ENCODE data around the gene GDI2.
"Not testable (repeated sequence)": the region's sequence is repeated elsewhere in the genome, so short reads cannot be mapped to it uniquely, and the experiment has no call there.

Gene GDI2

DNA sequence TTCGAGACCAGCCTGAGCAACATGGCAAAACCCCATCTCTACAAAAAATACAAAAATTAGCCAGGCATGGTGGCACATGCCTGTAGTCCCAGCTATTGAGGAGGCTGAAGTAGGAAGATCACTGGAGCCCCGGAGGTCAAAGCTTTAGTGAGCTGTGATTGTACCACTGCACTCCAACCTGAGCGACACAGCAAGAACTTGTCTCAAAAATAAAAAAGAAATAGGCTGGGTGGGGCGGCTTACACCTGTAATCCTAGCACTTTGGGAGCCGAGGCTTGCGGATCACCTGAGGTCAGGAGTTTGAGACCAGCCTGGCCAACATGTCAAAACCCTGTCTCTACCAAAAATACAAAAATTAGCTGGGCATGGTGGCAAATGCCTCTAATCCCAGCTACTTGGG lies 13.3 kb upstream of the GDI2 start:
- DNase-seq = not testable (repeated sequence)

DNA sequence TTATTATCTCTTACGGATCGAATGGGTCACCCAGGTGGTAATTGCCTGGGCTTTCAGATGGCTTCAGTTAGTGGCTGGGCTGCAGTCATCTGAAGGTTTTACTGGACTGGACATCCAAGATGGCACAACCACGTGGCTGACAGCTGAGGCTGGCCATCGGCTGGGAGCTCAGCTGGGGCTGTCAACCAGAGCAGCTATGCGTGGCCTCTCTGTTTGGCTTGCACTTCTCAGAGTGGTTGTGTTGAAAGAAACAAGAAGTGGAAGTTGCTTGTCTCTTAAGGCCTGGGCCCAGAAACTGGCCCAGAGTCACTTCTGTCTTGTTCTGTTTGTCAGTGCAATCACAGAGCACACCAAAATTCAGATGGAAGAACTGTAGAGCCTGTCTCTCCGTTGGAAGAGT lies 5.7 kb upstream of the GDI2 start:
- DNase-seq = no peak

DNA sequence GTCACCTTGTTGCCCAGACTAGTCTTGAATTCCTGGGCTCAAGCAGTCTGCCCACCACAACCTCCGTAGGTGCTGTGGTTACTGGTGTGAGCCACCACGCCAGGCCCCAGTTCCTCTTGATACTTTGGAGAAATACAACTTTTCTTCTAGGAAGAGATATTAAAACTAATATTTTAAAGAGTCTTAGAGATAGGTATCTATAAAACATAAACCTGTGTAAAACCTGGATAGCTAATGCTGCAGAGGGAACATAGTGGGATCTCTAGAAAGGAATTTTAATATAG lies 4.8 kb upstream of the GDI2 start:
- DNase-seq = no peak

DNA sequence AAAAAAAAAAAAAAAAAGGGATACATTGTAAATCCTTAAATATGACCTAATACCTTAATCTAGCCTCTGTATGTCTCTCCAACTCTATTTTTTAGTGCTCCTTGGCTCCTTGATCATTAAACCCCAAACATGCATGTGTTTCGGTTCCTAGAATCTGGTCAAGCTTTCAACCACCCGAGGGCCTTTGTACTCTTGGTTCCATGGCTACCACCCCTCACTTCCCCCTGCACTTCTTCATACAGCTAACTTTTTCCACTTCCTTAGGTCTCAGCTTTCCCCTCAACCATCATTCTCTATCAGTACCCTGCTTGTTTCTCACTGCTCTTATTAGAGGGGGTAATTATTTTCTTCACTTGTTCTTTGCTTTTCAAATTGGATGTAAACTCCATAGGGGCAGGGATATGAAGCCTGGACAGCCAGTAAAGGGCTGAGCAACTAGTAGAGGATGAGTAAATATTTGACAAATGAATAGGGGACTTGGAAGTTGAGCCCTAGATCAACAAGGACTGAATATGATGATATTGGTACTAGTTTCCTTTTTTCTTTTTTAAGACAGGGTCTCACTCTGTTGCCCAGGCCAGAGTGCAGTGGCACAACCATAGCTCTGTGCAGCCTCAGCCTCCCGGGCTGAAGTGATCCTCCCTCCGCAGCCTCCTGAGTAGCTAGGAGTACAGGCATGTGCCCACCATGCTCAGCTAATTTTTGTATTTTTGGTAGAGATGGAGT lies 4.3 kb upstream of the GDI2 start:
- DNase-seq = no peak

DNA sequence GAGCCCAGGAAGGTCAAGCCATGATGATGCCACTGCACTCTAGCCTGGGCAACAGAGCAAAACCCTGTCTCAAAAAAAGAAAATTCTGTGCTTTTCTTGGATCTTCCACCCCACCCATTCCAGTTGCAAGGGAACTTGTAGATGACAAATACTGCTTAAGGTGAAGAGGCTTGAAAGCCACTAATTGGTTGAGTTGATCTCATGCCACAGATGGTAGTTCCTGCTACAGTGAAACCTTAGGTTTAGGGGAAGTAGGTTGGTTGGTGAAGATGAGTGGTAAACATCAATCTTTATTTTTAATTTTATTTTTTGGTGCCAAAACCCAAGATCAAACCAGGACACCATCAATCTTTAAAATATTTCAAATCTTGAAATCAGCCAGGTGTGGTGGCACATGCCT lies 2.9 kb upstream of the GDI2 start:
- DNase-seq = no peak

DNA sequence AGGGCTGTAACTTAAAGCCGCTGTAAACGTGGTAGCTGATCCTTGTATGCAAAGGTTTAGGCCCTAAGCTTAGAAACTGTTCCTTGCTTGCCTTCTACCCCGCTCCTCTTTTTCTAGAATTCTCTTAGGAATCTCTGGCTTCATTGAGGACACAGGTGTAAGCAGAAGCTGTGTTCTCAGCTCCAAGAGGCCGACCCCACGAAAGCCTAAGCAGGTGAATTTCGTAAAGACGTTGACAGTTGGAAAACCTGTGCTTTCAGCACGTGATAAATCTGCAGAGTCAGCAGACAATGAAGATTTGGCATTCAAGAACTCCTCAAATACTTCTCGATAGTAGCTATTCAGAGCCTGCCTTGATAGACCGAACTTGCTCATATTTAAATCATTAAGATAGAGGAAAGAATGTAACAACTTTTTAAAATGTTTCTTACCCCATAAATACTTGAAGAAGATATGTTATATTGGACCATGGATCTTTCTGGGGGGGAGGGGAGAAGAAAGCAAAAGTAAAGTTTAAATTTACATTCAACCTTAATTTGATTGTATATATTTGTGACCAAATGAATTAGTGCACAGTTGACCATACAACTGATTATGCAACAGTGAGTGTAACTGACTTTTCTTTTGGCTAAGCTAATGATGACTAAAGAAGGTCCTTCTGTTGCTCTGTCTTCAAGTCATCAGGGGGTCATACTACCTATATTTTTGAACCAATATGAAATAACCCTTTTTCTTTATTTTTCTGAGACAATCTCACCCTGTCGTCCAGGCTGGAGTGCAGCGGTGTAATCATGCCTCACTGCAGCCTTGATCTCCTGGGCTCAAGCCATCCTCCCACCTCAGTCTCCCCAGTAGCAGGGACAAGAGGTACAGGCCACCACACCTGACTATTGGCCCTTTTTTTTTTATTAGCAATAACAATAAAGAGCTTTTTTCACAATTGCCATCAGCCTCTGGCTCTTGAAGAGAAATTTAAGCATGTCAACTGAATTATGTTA lies 1.2 kb upstream of the GDI2 start:
- DNase-seq = no peak

DNA sequence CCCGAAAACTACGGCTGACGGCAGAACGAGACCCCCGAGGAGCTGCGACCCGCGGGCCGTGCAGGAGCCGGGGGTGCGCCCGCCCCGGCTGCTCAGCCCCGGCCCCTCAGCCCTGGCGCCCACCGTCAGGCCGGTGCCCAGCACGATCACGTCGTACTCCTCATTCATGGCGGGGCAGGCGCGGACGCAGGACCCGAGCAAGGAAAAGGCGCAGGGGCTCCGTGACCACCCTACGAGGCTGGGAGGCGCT lies 218 bp downstream of the GDI2 start:
- no peak for DNase-seq

DNA sequence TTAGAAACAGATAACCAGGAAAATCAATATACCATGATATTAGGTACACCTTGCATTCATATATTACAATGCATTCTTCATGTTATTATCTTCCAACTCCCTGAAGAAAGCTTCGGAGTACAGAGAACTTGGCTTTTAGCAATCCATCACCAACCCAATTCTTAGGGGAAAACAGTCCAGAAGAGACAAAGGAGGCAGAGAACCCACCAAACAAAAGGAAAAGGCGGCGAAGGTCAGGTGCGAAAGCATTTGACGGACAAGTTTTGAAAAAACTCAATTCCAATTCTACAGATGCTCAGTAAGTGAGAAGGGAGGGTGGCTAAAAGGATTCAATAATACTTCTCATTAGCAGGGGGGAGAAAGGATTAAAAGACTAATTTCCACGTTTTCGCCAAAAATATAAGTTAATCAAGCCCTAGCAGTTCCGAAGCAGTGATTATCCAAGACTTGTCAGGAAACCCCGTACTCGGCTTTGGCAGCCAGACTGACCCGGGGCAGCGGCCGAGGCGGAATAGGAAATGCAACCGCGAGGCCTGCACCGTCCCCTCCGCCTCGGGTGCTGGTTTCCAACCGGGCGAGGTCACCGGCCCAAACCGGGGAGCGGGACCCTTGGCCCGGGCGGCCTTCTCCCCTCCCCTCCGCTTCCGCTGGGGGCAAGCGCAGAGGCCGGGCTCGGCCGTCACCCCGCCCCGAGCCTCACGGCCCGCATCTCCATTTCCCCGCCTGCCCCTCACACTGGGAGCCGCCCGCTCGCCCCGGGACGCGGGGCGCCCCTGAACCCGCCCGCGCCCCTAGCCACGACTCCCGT lies 747 bp downstream of the GDI2 start:
- DNase-seq = no peak

DNA sequence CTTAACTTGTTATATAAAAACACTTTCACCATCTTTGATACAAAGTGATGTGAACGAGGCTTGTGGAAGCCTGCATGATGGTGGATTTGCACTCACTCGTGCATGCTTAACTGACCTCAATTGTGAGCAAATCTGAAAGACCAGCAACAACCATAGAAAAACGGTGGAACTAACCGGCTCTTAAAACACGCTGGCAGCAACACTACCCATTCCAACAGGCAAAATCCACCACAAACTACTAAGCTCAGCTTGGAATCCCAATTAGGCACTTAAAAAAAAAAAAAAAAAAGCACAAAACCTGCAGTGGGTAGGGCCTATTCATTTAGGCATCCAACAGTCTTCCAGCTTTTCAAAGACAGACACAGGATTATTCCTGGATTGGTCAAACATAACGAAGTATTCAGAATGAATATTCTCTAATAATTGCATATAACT lies 1.8 kb downstream of the GDI2 start:
- DNase-seq = no peak

DNA sequence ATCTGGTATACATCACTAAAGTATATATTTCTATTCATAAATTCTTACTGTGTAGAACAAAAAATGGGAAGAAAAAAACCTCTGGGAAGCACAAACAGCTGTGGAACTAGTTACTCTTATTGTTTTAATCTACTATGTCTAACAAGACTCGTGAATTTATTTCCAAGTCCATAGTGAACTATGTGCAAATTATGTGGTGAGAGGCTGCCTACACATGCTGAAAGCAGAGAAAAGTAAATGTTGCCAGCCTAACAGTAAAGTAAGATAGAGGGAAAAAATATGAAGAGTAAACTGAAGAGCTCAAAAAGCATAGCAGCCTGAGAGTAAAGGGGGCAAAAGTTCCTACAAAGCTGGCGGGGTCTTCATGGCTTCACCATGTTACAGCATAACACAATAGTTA lies 3.0 kb downstream of the GDI2 start:
- DNase-seq = no peak

DNA sequence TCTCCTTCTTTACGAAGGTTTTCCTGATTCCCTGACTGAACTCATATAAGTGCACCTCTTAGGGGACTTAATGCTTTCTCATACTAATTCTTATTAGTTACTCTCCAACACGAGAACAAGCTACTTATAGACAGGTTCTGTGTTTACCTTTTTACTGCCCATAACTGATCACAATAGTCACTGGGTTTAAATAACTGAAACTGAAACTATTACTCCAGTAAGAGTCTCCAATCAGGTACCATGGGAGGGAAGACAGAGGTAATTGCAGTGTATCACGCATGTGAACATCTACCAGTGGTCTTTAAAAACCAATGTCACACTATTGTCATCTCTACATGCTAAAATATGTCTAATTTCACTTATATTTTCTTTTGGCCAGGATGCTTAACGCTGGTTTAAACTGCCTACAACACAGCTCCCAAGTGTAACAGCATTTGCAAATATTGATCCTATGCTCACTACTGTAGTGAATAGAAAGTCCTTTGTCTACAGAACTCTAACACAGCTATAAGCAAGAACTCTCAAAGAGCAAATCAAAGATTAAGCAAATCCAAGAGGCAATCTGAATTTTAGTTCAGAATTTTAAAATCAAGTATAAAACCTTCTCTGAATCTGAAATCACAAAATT lies 3.6 kb downstream of the GDI2 start:
- no peak for DNase-seq

DNA sequence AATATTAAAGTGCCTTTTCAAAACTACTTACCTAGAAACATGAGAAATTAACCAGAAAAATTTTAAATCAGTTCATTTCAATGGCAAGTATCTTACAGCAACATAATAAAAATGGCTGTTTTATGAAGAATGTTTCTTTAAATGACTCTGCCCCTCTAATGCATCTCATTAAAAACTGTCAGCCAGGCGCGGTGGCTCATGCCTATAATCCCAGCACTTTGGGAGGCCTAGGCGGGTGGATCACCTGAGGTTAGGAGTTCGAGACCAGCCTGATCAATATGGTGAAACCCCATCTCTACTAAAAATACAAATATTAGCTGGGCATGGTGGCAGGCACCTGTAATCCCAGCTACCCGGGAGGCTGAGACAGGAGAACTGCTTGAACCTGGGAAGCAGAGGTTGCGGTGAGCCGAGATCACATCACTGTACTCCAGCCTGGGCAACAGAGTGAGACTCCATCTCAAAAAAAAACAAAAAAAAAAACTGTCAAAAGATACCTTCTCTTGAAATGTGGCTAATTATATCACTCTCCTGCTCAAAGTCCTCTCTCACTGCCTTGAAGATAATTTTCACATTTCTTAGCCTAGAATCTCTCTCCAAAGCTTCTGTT lies 4.3 kb downstream of the GDI2 start:
- DNase-seq = not testable (repeated sequence)

DNA sequence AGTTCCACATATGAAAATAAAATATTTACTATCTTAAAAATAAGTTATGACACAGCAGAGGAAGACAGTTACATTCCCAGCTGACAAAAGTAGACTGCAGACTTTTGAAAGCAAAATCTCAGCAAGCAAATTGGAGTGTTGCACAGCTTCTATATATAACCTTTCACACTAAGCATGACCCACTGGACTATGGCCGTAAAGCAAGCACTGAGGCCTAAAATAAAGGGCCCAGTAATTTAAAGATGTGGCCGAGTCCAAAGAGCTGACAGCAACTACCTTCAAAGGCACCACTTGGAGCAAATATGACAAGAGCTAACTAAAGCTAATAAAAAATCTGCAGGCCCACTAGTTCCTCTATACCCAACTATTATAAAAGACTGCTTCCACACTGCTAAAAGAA lies 6.5 kb downstream of the GDI2 start:
- DNase-seq = no peak

DNA sequence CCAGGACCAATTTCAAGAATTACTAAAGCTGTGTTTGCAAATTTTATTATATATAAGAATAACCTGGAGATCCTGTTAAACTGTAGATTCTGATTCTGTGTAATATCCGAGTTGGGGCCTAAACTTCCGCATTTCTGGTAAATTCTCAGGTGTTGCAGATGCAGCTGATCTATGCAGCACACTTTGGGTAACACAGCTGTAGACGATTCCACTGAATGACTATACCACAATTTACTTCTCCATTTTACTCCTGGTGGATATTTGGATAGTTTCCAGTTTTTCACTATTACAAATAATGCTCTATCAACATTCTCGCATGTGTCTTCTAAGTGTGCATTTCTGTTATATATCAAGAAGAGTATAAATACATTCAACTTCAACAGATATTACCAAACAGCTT lies 7.5 kb downstream of the GDI2 start:
- DNase-seq = no peak

DNA sequence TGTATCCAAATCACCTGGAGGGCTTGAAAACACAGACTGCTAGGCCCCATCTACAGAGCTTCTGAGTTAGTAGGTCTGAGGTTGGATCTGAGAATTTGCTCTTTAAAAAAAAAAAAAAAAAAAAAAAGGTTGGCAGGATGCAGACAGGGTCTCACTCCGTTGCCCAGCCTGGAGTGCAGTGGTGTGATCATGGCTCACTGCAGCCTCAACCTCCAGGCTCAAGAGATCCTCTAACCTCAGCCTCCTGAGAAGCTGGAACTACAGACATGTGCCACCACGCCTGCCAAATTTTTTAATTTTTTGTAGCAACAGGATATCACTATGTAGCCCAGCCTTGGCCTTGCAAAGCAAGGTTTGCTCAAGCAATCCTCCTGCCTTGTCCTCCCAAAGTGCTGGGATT lies 8.0 kb downstream of the GDI2 start:
- DNase-seq = no peak

DNA sequence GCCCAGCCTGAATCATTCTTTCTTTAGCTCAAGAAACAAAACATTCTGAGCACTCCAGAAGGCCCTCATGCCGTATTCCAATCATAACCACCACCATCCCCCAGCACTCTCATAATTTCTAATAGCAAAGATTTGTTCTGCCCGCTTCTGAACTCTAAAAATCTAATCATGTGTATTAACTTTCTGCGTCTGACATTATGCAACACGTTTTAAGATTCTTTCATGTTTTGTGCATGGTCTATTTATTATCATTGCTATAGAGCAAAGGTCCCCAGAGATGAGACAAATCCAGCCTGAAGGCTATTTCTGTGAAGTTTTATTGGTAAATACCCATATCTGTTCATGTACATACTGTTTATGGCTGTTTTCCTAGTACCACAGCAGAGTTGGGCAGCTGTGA lies 8.8 kb downstream of the GDI2 start:
- DNase-seq = no peak

DNA sequence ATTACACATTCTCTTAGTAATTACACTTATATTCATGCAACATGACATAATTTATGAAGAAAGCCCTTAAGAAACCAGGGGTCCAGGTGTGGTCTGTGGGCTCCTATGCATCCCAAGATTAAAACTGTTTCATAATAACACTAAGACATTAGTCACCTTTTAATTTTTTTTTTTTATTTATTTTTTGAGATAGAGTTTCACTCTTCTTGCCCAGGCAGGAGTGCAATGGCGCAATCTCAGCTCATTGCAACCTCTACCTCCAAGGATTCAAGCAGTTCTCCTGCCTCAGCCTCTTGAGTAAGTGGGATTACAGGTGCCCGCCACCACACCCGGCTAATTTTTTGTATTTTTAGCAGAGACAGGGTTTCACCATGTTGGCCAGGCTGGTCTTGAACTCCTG lies 12.5 kb downstream of the GDI2 start:
- DNase-seq = no peak

DNA sequence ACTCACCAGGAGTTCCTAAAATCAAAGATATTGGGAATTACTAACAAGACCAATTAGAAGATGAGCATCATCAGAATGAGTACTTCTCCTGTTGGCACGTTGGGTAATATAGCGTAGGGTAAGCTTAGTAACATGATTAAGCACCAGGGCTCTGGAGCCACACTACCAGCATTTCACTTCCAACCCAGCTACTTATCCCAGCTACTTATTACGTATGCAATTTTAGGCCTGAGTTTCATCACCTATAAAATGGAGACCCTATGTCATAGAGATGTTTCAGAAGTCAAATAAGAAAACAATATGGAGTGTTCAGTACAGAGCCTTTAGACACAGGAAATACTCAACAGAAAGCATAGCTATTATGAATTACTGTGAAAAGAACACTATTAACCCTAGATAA lies 19.0 kb downstream of the GDI2 start:
- no peak for DNase-seq

DNA sequence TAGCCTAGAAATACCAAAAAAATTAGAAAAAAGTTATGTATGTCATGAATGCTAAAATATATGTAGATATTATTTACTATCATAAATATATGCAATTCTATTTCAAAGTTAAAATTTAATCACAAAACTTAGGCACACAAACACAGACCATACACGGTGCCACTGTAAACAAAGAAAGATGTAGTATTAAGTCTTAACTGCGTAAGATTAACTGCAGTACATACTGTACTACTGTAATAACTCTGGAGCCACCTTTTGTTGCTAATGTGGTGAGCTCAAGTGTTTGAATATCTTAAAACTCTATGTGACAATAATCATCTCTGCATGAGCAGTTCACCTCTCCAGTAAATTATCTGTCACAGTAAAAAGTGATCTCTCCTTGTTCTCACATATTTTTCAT lies 23.6 kb downstream of the GDI2 start:
- DNase-seq = no peak

DNA sequence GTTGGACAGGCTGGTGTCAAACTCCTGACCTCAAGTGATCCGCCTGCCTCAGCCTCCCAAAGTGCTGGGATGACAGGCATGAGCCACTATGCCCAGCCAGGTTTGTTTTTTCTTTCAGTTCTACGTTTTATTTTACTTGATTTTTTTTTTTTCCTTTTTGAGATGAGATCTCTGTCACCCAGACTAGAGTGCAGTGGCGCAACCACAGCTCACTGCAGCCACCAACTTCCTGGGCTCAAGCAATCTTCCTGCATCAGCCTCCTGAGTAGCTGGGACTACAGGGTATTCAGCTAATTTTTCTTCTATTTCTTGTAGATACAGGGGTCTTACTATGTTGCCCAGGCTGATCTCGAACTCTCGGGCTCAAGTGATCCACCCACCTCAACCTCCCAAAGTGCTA lies 24.3 kb downstream of the GDI2 start:
- no peak for DNase-seq

DNA sequence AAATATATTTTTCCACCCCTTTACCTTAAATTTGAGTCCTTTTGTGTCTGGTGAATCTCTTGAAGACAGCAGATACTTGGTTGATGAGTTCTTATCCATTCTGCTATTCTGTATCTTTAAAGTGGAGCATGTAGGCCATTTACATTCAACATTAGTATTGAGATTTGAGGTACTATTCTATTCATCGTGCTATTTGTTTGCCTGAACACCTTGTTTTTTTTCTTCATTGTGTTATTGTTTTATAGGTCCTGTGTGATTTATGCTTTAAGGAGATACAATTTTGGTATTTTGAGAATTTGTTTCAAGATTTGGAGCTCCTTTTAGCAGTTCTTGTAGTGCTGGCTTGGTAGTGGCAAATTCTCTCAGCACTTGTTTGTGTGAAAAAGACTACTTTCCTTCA lies 29.9 kb downstream of the GDI2 start:
- DNase-seq = no peak

DNA sequence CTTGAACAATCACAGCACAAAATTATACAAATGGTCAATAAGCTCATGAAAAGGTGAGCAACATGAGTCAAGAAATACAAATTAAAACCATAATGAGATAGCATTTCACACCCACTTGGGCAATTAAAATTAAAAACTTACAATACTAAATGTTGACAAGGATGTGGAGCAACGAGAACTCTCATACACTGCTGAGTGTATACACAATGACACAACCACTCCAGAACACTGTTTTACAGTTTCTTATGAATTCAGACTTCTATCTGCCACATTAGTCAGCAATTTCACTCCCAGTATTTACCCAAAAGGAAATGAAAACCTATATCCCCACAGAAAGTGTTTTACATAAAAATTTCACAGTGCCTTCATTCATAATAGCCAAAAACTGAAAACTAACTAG lies 31.1 kb downstream of the GDI2 start:
- DNase-seq = no peak

DNA sequence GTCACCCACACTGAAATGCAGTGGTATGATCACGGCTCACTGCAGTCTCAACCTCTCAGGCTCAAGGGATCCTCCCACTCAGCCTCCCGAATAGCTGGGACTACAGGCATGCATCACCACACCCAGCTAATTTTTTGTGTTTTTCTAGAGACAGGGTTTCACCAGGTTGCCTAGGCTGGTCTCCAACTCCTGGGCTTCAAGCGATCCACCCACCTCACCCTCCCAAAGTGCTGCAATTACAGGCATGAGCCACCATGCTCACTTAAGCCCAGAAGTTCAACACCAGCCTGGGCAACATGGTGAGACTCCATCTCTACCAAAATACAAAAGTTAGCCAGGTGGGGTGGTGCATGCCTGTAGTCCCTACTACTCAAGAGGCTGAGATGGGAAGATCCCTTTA lies 33.5 kb downstream of the GDI2 start:
- no peak for DNase-seq
